Body of pancreas (tissue), 4 donors: ENCODE data around the gene AKAP1.

Experiments
- CTCF ChIP-seq, 7 experiments: fragments of 450-650 bp in 4 of 7; fragments of 200-600 bp in 3 of 7; sonication (generic) in 3 of 7; IDR thresholded peaks; one replicate each; pipeline ENCODE4 v1.5.1; 2016 to 2019; ENCODE audit warnings: antibody characterized with exemption in 7 of 7
- POLR2A ChIP-seq, 3 donors: fragments of 450-650 bp; IDR thresholded peaks; one replicate each; pipeline ENCODE4 v1.6.1; 2016; ENCODE audit warnings: antibody characterized with exemption in 3 of 3, mild to moderate bottlenecking in 2 of 3

- TF ChIP-seq POLR2A (IDR thresholded peaks at IDR 0.05) (no peak), CTCF (IDR thresholded peaks at IDR 0.05) (no peak)
Measured at GRCh38 chr17:57104461-57105175, 19.6 kb downstream of the AKAP1 start.
